ENCODE measurements around the gene XXYLT1. TPM values are rescaled to one million over a fixed set of nuclear protein-coding genes. Genes with fewer than 3 reads are reported as not detected.
"Not testable (repeated sequence)": the region's sequence is repeated elsewhere in the genome, so short reads cannot be mapped to it uniquely, and the experiment has no call there.

XXYLT1 gene
- total RNA-seq, 1 experiment from 2014 or later, result 7.3 TPM

GRCh38 chr3:195236076-195236798 is 34.7 kb downstream of the XXYLT1 start:
- H3K27ac ChIP-seq (ENCODE audit: low read length), result no peak overlapping the region
- DNase-seq, result no peak
- no peaks in the 10 kb centered on the region for H3K36me3 ChIP-seq (ENCODE audit: insufficient read depth, low read length)
- H3K9me2 ChIP-seq (replicated peaks; ENCODE audit: insufficient read depth, low read length), result no peaks in the 10 kb centered on the region
- H4K20me1 ChIP-seq (ENCODE audit: insufficient read depth, low read depth, low read length), result peaks cover 6% of the 10 kb centered on the region; the same call in 1 of the 2 replicates
- H2AFZ ChIP-seq (ENCODE audit: low read length), result no peak overlapping the region
- H3K4me1 ChIP-seq (ENCODE audit: low read length), result no peaks in the 10 kb centered on the region
- no peaks in the 10 kb centered on the region for H3K27me3 ChIP-seq (ENCODE audit: low read length)
- no peak overlapping the region for H3K4me3 ChIP-seq (ENCODE audit: low read length)
- no peak overlapping the region for H3K9ac ChIP-seq (ENCODE audit: low read length)
- no peaks in the 10 kb centered on the region for H3K79me2 ChIP-seq (ENCODE audit: low read length)
- H3K4me2 ChIP-seq (ENCODE audit: low read depth, low read length, poor library complexity, severe bottlenecking), result no peak overlapping the region
- no peaks in the 10 kb centered on the region for H3K9me3 ChIP-seq (ENCODE audit: low read length)

- H3K4me2 ChIP-seq (ENCODE audit: low read depth, low read length, poor library complexity, severe bottlenecking), result no peak overlapping the region
- H4K20me1 ChIP-seq (ENCODE audit: insufficient read depth, low read depth, low read length), result peaks cover 6% of the 10 kb centered on the region; the same call in 1 of the 2 replicates
- no peak overlapping the region for H3K27ac ChIP-seq (ENCODE audit: low read length)
- H3K79me2 ChIP-seq (ENCODE audit: low read length), result no peaks in the 10 kb centered on the region
- no peaks in the 10 kb centered on the region for H3K9me2 ChIP-seq (replicated peaks; ENCODE audit: insufficient read depth, low read length)
- H3K4me1 ChIP-seq (ENCODE audit: low read length), result no peaks in the 10 kb centered on the region
- H3K9me3 ChIP-seq (ENCODE audit: low read length), result no peaks in the 10 kb centered on the region
- no peak overlapping the region for H3K4me3 ChIP-seq (ENCODE audit: low read length)
- H3K9ac ChIP-seq (ENCODE audit: low read length), result no peak overlapping the region
- H2AFZ ChIP-seq (ENCODE audit: low read length), result no peak overlapping the region
- no peaks in the 10 kb centered on the region for H3K27me3 ChIP-seq (ENCODE audit: low read length)
- no peaks in the 10 kb centered on the region for H3K36me3 ChIP-seq (ENCODE audit: insufficient read depth, low read length)
- DNase-seq, result no peak
These were observed 40.7 kb downstream of the XXYLT1 start for GRCh38 chr3:195230244-195230643.

- not testable (repeated sequence) for H4K20me1 ChIP-seq (ENCODE audit: insufficient read depth, low read depth, low read length); H3K27ac ChIP-seq (ENCODE audit: low read length); H3K27me3 ChIP-seq (ENCODE audit: low read length); H3K36me3 ChIP-seq (ENCODE audit: insufficient read depth, low read length); H3K79me2 ChIP-seq (ENCODE audit: low read length); H3K4me1 ChIP-seq (ENCODE audit: low read length); H3K9me3 ChIP-seq (ENCODE audit: low read length); H3K4me2 ChIP-seq (ENCODE audit: low read depth, low read length, poor library complexity, severe bottlenecking); H3K9me2 ChIP-seq (replicated peaks; ENCODE audit: insufficient read depth, low read length); H2AFZ ChIP-seq (ENCODE audit: low read length); H3K4me3 ChIP-seq (ENCODE audit: low read length); H3K9ac ChIP-seq (ENCODE audit: low read length); DNase-seq
These were observed 42.1 kb downstream of the XXYLT1 start for GRCh38 chr3:195228886-195229285.

GRCh38 chr3:195227871-195228270 is 43.1 kb downstream of the XXYLT1 start:
- Histone ChIP-seq H3K27me3 (ENCODE audit: low read length) (no peaks in the 10 kb centered on the region), H3K4me2 (ENCODE audit: low read depth, low read length, poor library complexity, severe bottlenecking) (no peak overlapping the region), H3K36me3 (ENCODE audit: insufficient read depth, low read length) (no peaks in the 10 kb centered on the region), H3K4me3 (ENCODE audit: low read length) (no peak overlapping the region), H3K79me2 (ENCODE audit: low read length) (no peaks in the 10 kb centered on the region), H4K20me1 (ENCODE audit: insufficient read depth, low read depth, low read length) (peaks cover 6% of the 10 kb centered on the region; the same call in 1 of the 2 replicates), H3K4me1 (ENCODE audit: low read length) (no peaks in the 10 kb centered on the region), H3K9me2 (replicated peaks; ENCODE audit: insufficient read depth, low read length) (no peaks in the 10 kb centered on the region), H2AFZ (ENCODE audit: low read length) (no peak overlapping the region), H3K9me3 (ENCODE audit: low read length) (no peaks in the 10 kb centered on the region), H3K9ac (ENCODE audit: low read length) (no peak overlapping the region), H3K27ac (ENCODE audit: low read length) (no peak overlapping the region)
- DNase-seq, result no peak

GRCh38 chr3:195226900-195227447 is 44.0 kb downstream of the XXYLT1 start:
- no peak overlapping the region for H3K4me3 ChIP-seq (ENCODE audit: low read length)
- DNase-seq, result no peak
- no peak overlapping the region for H3K27ac ChIP-seq (ENCODE audit: low read length)
- H3K79me2 ChIP-seq (ENCODE audit: low read length), result no peaks in the 10 kb centered on the region
- no peaks in the 10 kb centered on the region for H3K36me3 ChIP-seq (ENCODE audit: insufficient read depth, low read length)
- no peaks in the 10 kb centered on the region for H3K27me3 ChIP-seq (ENCODE audit: low read length)
- no peak overlapping the region for H3K9ac ChIP-seq (ENCODE audit: low read length)
- H2AFZ ChIP-seq (ENCODE audit: low read length), result no peak overlapping the region
- H3K4me1 ChIP-seq (ENCODE audit: low read length), result no peaks in the 10 kb centered on the region
- H3K4me2 ChIP-seq (ENCODE audit: low read depth, low read length, poor library complexity, severe bottlenecking), result no peak overlapping the region
- peaks cover 6% of the 10 kb centered on the region; the same call in 1 of the 2 replicates for H4K20me1 ChIP-seq (ENCODE audit: insufficient read depth, low read depth, low read length)
- no peaks in the 10 kb centered on the region for H3K9me3 ChIP-seq (ENCODE audit: low read length)
- no peaks in the 10 kb centered on the region for H3K9me2 ChIP-seq (replicated peaks; ENCODE audit: insufficient read depth, low read length)

- Histone ChIP-seq H3K4me2 (ENCODE audit: low read depth, low read length, poor library complexity, severe bottlenecking) (no peak overlapping the region), H3K9me3 (ENCODE audit: low read length) (no peaks in the 10 kb centered on the region), H3K4me3 (ENCODE audit: low read length) (no peak overlapping the region), H3K9me2 (replicated peaks; ENCODE audit: insufficient read depth, low read length) (no peaks in the 10 kb centered on the region), H3K27me3 (ENCODE audit: low read length) (no peaks in the 10 kb centered on the region), H3K79me2 (ENCODE audit: low read length) (no peaks in the 10 kb centered on the region), H2AFZ (ENCODE audit: low read length) (no peak overlapping the region), H3K27ac (ENCODE audit: low read length) (no peak overlapping the region), H3K9ac (ENCODE audit: low read length) (no peak overlapping the region), H3K36me3 (ENCODE audit: insufficient read depth, low read length) (no peaks in the 10 kb centered on the region), H3K4me1 (ENCODE audit: low read length) (no peaks in the 10 kb centered on the region), H4K20me1 (ENCODE audit: insufficient read depth, low read depth, low read length) (peaks cover 6% of the 10 kb centered on the region; the same call in 1 of the 2 replicates)
- no peak for DNase-seq
These were observed 44.5 kb downstream of the XXYLT1 start for GRCh38 chr3:195226445-195226844.

- Histone ChIP-seq H3K36me3 (ENCODE audit: insufficient read depth, low read length) (no peaks in the 10 kb centered on the region), H3K9me2 (replicated peaks; ENCODE audit: insufficient read depth, low read length) (no peaks in the 10 kb centered on the region), H3K27me3 (ENCODE audit: low read length) (no peaks in the 10 kb centered on the region), H3K27ac (ENCODE audit: low read length) (no peak overlapping the region), H3K9ac (ENCODE audit: low read length) (no peak overlapping the region), H3K4me3 (ENCODE audit: low read length) (no peak overlapping the region), H4K20me1 (ENCODE audit: insufficient read depth, low read depth, low read length) (peaks cover 6% of the 10 kb centered on the region; the same call in 1 of the 2 replicates), H3K9me3 (ENCODE audit: low read length) (no peaks in the 10 kb centered on the region), H3K4me2 (ENCODE audit: low read depth, low read length, poor library complexity, severe bottlenecking) (no peak overlapping the region), H3K4me1 (ENCODE audit: low read length) (no peaks in the 10 kb centered on the region), H3K79me2 (ENCODE audit: low read length) (no peaks in the 10 kb centered on the region), H2AFZ (ENCODE audit: low read length) (no peak overlapping the region)
- DNase-seq, result no peak
These were observed 45.9 kb downstream of the XXYLT1 start for GRCh38 chr3:195224980-195225580.

- no peak overlapping the region for H3K9ac ChIP-seq (ENCODE audit: low read length)
- DNase-seq, result no peak
- no peaks in the 10 kb centered on the region for H3K9me2 ChIP-seq (replicated peaks; ENCODE audit: insufficient read depth, low read length)
- no peaks in the 10 kb centered on the region for H3K36me3 ChIP-seq (ENCODE audit: insufficient read depth, low read length)
- H3K4me3 ChIP-seq (ENCODE audit: low read length), result no peak overlapping the region
- H3K4me1 ChIP-seq (ENCODE audit: low read length), result no peaks in the 10 kb centered on the region
- peaks cover 6% of the 10 kb centered on the region; the same call in 1 of the 2 replicates for H4K20me1 ChIP-seq (ENCODE audit: insufficient read depth, low read depth, low read length)
- H3K79me2 ChIP-seq (ENCODE audit: low read length), result no peaks in the 10 kb centered on the region
- H3K27ac ChIP-seq (ENCODE audit: low read length), result no peak overlapping the region
- no peaks in the 10 kb centered on the region for H3K9me3 ChIP-seq (ENCODE audit: low read length)
- H3K27me3 ChIP-seq (ENCODE audit: low read length), result no peaks in the 10 kb centered on the region
- no peak overlapping the region for H2AFZ ChIP-seq (ENCODE audit: low read length)
- H3K4me2 ChIP-seq (ENCODE audit: low read depth, low read length, poor library complexity, severe bottlenecking), result no peak overlapping the region
These were observed 46.6 kb downstream of the XXYLT1 start for GRCh38 chr3:195224156-195224979.
